GM23338 (cell line): ENCODE measurements around the gene LRFN4. TPM values are rescaled to one million over a fixed set of nuclear protein-coding genes. Genes with fewer than 3 reads are reported as not detected.

Experiments
- ATAC-seq: fragments of 200-7000 bp; cut with Tn5 transposase; 3 replicates; pipeline ENCODE4 v1.9.1; 2020
- DNase-seq: peaks from one replicate; pipeline ENCODE4 v3.0.0-alpha.2; 2015; ENCODE audit warnings: low spot score
- H2AFZ ChIP-seq: fragments of 200-600 bp; sonication (generic); 2 replicates; pipeline ENCODE4 v1.8.0; 2016; ENCODE audit warnings: antibody characterized with exemption, mild to moderate bottlenecking, moderate library complexity
- H3F3A ChIP-seq: fragments of 200-600 bp; sonication (generic); replicated peaks from 2 replicates; pipeline ENCODE4 v1.8.0; 2017; ENCODE audit warnings: antibody characterized with exemption, mixed run types, low read depth
- H3K27ac ChIP-seq: fragments of 200-600 bp; sonication (generic); 2 replicates; pipeline ENCODE4 v1.6.1; 2016; ENCODE audit warnings: low read depth
- H3K27me3 ChIP-seq: fragments of 200-600 bp; sonication (generic); 2 replicates; pipeline ENCODE4 v1.8.0; 2016; ENCODE audit warnings: mild to moderate bottlenecking, mixed run types, moderate library complexity; ENCODE audit not compliant: insufficient read depth
- H3K36me3 ChIP-seq: fragments of 200-600 bp; sonication (generic); 2 replicates; pipeline ENCODE4 v1.8.0; 2016; ENCODE audit warnings: mild to moderate bottlenecking; ENCODE audit not compliant: insufficient read depth
- H3K4me1 ChIP-seq: fragments of 200-600 bp; sonication (generic); 2 replicates; pipeline ENCODE4 v1.8.0; 2016; ENCODE audit warnings: mild to moderate bottlenecking, moderate library complexity; ENCODE audit not compliant: insufficient read depth
- H3K4me2 ChIP-seq: fragments of 200-600 bp; sonication (generic); 2 replicates; pipeline ENCODE4 v1.7.1; 2017; ENCODE audit warnings: mixed run types
- H3K4me3 ChIP-seq: fragments of 200-600 bp; sonication (generic); 2 replicates; pipeline ENCODE4 v1.6.1; 2016; ENCODE audit warnings: mixed run types
- H3K79me2 ChIP-seq: fragments of 200-600 bp; sonication (generic); replicated peaks from 2 replicates; pipeline ENCODE4 v1.8.0; 2017; ENCODE audit warnings: mild to moderate bottlenecking; ENCODE audit not compliant: insufficient read depth
- H3K9me2 ChIP-seq: fragments of 200-600 bp; sonication (generic); 2 replicates; pipeline ENCODE4 v1.8.0; 2017; ENCODE audit not compliant: insufficient read depth
- H4K20me1 ChIP-seq: fragments of 200-600 bp; sonication (generic); replicated peaks from 2 replicates; pipeline ENCODE4 v1.8.0; 2017; ENCODE audit warnings: mild to moderate bottlenecking; ENCODE audit not compliant: insufficient read depth
- H3K27ac Mint-ChIP-seq: 2 replicates; pipeline ENCODE4 v1.8.0; 2020; ENCODE audit warnings: inconsistent platforms, mild to moderate bottlenecking, moderate library complexity, mixed read lengths
- H3K27me3 Mint-ChIP-seq: 3 replicates; pipeline ENCODE4 v1.8.0; 2022; ENCODE audit warnings: low read depth, mild to moderate bottlenecking, moderate library complexity, mixed read lengths, inconsistent platforms; ENCODE audit not compliant: insufficient read depth, poor library complexity
- H3K36me3 Mint-ChIP-seq: 3 replicates; pipeline ENCODE4 v1.8.0; 2021; ENCODE audit warnings: low read depth, mild to moderate bottlenecking, inconsistent platforms, moderate library complexity, mixed read lengths
- H3K4me1 Mint-ChIP-seq: 3 replicates; pipeline ENCODE4 v1.8.0; 2020; ENCODE audit warnings: mild to moderate bottlenecking, inconsistent platforms, mixed read lengths
- H3K4me3 Mint-ChIP-seq: 3 replicates; pipeline ENCODE4 v1.8.0; 2021; ENCODE audit warnings: moderate library complexity, mild to moderate bottlenecking, inconsistent platforms, mixed read lengths
- H3K9me3 Mint-ChIP-seq: 3 replicates; pipeline ENCODE4 v1.8.0; 2020; ENCODE audit warnings: moderate library complexity, mild to moderate bottlenecking, inconsistent platforms, mixed read lengths
- CREB1 ChIP-seq: fragments of 250-450 bp; sonication (Bioruptor Pico); IDR thresholded peaks from 2 replicates; pipeline ENCODE4 v1.5.0; 2020; ENCODE audit warnings: low read depth, mild to moderate bottlenecking, moderate library complexity
- EZH2 ChIP-seq: fragments of 200-600 bp; sonication (generic); IDR thresholded peaks from one replicate; pipeline ENCODE4 v1.8.0; 2017; ENCODE audit warnings: antibody characterized with exemption, mild to moderate bottlenecking, low read depth; ENCODE audit not compliant: unreplicated experiment
- JUNB ChIP-seq: IDR thresholded peaks from one replicate; pipeline ENCODE4 v1.6.1; 2016; ENCODE audit warnings: antibody characterized with exemption; ENCODE audit not compliant: unreplicated experiment
- NANOG ChIP-seq: IDR thresholded peaks from 2 replicates; pipeline ENCODE4 v1.6.1; 2016; ENCODE audit warnings: antibody characterized with exemption, borderline replicate concordance
- POLR2AphosphoS5 ChIP-seq: IDR thresholded peaks from 2 replicates; pipeline ENCODE4 v1.6.1; 2016; ENCODE audit warnings: antibody characterized with exemption, low read depth
- STAT1 ChIP-seq: IDR thresholded peaks from one replicate; pipeline ENCODE4 v1.6.1; 2016; ENCODE audit warnings: antibody characterized with exemption; ENCODE audit not compliant: unreplicated experiment
- ZNF114 ChIP-seq: fragments of 250-450 bp; sonication (Bioruptor Pico); IDR thresholded peaks from 2 replicates; pipeline ENCODE4 v1.5.0; 2020; ENCODE audit warnings: mild to moderate bottlenecking, moderate library complexity
- ZNF331 ChIP-seq: fragments of 250-450 bp; sonication (Bioruptor Pico); IDR thresholded peaks from 2 replicates; pipeline ENCODE4 v1.5.0; 2020; ENCODE audit warnings: low read depth, mild to moderate bottlenecking, moderate library complexity
- polyA plus RNA-seq: library from polyadenylated mRNA; unstranded; fragments of >200 nt; fragmentation: Nextera tagmentation; extraction: Ambion mirVana; gene quantifications from 2 replicates; pipeline ENCODE4 v1.2.1, GENCODE V29; 2016
- total RNA-seq: library from RNA; depleted of rRNA; stranded (reverse); fragments of >200 nt; shearing (Covaris generic); gene quantifications from 2 replicates; pipeline ENCODE4 v1.2.3, GENCODE V29; 2014
- TF ChIP-seq, protein P1 (sequence below), 2 experiments: fragments of 200-600 bp in 1 of 2; sonication (generic) in 1 of 2; conservative IDR thresholded peaks; 2 replicates each; pipeline versions ENCODE4 v1.5.1 to v1.6.1; 2016 to 2017; ENCODE audit warnings: antibody characterized with exemption in 2 of 2, low read depth in 2 of 2, mild to moderate bottlenecking in 2 of 2, moderate library complexity in 1 of 2
- TF ChIP-seq, protein P2 (sequence below): IDR thresholded peaks from 2 replicates; pipeline ENCODE4 v1.6.1; 2016; ENCODE audit warnings: antibody characterized with exemption
- TF ChIP-seq, protein P3 (sequence below): IDR thresholded peaks from one replicate; pipeline ENCODE4 v1.6.1; 2018; ENCODE audit warnings: antibody characterized with exemption; ENCODE audit not compliant: unreplicated experiment

Gene LRFN4
- total and polyA plus RNA-seq, 2 experiments from 2014 or later: 9.8 to 63.5 TPM

DNA sequence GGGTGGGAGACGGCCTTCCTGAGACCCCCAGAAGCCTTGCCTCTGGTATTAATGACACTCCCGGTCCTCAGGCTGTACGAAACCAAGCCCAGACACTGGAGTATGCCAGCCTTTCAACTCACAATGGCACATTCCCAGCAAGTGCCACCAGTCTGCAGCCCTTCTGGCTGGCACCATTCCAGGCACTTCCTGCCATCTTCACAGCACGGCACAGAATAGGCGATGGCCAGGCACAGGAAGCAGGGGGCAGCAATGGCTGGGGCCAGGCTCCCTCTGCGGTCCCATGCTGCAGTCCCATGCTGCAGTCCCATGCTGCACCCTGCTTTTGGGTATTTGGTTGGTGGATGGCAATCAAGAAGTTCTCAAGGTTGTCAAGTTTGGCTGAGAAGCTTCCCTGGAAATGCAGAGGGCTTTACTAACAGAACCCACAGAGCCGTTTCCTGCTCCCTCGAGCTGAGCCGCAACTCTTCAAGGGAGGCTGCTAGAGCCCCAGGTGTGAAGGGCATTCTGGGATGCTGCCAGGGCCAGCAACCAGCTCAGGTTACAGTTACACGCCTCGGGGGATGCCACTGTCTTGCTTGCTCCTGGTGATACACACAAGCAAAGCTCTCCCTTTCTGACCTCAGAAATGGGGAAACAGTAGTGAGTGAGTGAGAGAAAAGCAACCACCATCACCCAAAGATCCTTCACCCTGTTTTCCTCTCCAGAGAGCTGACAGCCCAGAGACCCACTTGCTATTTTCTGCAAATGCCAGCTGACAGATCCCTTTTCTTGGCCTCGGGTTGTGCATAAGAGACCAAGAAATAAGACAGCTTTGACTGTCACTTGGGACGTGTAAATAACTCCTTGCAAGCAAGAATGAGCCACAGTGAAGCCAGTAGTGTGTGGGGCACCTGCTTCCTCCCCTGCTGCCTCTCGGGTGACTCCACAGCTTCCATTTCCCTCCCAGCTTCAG, 23.9 kb downstream of the LRFN4 start:
- Histone ChIP-seq H3K9me2 (no peaks in the 10 kb centered on the region), H3K27ac (no peak overlapping the region), H3K36me3 (no peaks in the 10 kb centered on the region), H3K79me2 (no peaks in the 10 kb centered on the region), H4K20me1 (no peaks in the 10 kb centered on the region), H3K4me2 (peak overlapping the region; percentile 31; the same call in 1 of the 2 replicates), H2AFZ (no peak overlapping the region), H3K27me3 (no peaks in the 10 kb centered on the region), H3K4me3 (no peak overlapping the region), H3K4me1 (peaks cover 10% of the 10 kb centered on the region; the same call in 1 of the 2 replicates), H3F3A (no peaks in the 10 kb centered on the region)
- H3K36me3 Mint-ChIP-seq: no peaks in the 10 kb centered on the region
- no peak overlapping the region for H3K4me3 Mint-ChIP-seq
- peaks cover 7% of the 10 kb centered on the region for H3K27me3 Mint-ChIP-seq
- H3K9me3 Mint-ChIP-seq: no peaks in the 10 kb centered on the region
- DNase-seq (peak; percentile 64), ATAC-seq (peak; percentile 47)
- peaks cover 48% of the 10 kb centered on the region for H3K4me1 Mint-ChIP-seq
- TF ChIP-seq, protein P1, sequence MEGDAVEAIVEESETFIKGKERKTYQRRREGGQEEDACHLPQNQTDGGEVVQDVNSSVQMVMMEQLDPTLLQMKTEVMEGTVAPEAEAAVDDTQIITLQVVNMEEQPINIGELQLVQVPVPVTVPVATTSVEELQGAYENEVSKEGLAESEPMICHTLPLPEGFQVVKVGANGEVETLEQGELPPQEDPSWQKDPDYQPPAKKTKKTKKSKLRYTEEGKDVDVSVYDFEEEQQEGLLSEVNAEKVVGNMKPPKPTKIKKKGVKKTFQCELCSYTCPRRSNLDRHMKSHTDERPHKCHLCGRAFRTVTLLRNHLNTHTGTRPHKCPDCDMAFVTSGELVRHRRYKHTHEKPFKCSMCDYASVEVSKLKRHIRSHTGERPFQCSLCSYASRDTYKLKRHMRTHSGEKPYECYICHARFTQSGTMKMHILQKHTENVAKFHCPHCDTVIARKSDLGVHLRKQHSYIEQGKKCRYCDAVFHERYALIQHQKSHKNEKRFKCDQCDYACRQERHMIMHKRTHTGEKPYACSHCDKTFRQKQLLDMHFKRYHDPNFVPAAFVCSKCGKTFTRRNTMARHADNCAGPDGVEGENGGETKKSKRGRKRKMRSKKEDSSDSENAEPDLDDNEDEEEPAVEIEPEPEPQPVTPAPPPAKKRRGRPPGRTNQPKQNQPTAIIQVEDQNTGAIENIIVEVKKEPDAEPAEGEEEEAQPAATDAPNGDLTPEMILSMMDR (conservative IDR thresholded peaks at IDR 0.05; ENCODE audit: low read depth in 2 of 2): no peak
- no peak for TF ChIP-seq EZH2
- H3K27ac Mint-ChIP-seq: peak overlapping the region; percentile 73; the same call in 1 of the 2 replicates

DNA sequence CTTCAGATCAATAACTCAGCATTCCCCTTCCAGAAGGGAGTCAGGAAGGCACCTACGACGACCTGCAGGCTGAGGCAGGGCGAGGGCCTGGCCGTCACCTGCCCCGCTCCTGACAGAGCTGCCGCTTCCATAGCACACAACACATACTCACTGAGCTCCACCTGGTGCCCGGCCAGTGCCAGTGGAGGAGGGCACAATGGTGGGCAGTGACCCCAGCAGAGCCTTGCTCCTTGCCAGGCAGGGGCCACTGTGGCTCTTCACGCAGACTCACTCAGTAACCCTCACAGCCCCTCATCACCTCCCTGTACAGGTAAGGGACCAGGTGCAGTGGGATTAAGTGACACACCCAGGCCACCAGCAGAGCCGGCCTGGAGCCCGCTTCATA, 24.6 kb downstream of the LRFN4 start:
- H3K27me3 Mint-ChIP-seq: peaks cover 7% of the 10 kb centered on the region
- no peak overlapping the region for H3K4me3 Mint-ChIP-seq
- Histone ChIP-seq H3K36me3 (no peaks in the 10 kb centered on the region), H3K27me3 (no peaks in the 10 kb centered on the region), H3K4me3 (no peak overlapping the region), H3K9me2 (no peaks in the 10 kb centered on the region), H4K20me1 (no peaks in the 10 kb centered on the region), H3K27ac (no peak overlapping the region), H3K79me2 (no peaks in the 10 kb centered on the region), H3F3A (no peaks in the 10 kb centered on the region), H3K4me2 (peak overlapping the region; percentile 31; the same call in 1 of the 2 replicates), H3K4me1 (peaks cover 10% of the 10 kb centered on the region; the same call in 1 of the 2 replicates), H2AFZ (no peak overlapping the region)
- no peak for DNase-seq
- peaks cover 52% of the 10 kb centered on the region for H3K4me1 Mint-ChIP-seq
- no peaks in the 10 kb centered on the region for H3K36me3 Mint-ChIP-seq
- no peaks in the 10 kb centered on the region for H3K9me3 Mint-ChIP-seq
- ATAC-seq: no peak
- H3K27ac Mint-ChIP-seq: peak overlapping the region; percentile 73; the same call in 1 of the 2 replicates
- TF ChIP-seq, protein P1 (conservative IDR thresholded peaks at IDR 0.05; ENCODE audit: low read depth in 2 of 2): no peak; a peak in 1 of 4 replicates
- TF ChIP-seq, protein P2, sequence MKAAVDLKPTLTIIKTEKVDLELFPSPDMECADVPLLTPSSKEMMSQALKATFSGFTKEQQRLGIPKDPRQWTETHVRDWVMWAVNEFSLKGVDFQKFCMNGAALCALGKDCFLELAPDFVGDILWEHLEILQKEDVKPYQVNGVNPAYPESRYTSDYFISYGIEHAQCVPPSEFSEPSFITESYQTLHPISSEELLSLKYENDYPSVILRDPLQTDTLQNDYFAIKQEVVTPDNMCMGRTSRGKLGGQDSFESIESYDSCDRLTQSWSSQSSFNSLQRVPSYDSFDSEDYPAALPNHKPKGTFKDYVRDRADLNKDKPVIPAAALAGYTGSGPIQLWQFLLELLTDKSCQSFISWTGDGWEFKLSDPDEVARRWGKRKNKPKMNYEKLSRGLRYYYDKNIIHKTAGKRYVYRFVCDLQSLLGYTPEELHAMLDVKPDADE: no peak
- TF ChIP-seq STAT1 (no peak), POLR2AphosphoS5 (no peak), ZNF114 (CRISPR knock-in tag) (no peak), JUNB (no peak), CREB1 (CRISPR knock-in tag) (no peak), NANOG (no peak), ZNF331 (no peak), EZH2 (no peak)
- TF ChIP-seq, protein P3, sequence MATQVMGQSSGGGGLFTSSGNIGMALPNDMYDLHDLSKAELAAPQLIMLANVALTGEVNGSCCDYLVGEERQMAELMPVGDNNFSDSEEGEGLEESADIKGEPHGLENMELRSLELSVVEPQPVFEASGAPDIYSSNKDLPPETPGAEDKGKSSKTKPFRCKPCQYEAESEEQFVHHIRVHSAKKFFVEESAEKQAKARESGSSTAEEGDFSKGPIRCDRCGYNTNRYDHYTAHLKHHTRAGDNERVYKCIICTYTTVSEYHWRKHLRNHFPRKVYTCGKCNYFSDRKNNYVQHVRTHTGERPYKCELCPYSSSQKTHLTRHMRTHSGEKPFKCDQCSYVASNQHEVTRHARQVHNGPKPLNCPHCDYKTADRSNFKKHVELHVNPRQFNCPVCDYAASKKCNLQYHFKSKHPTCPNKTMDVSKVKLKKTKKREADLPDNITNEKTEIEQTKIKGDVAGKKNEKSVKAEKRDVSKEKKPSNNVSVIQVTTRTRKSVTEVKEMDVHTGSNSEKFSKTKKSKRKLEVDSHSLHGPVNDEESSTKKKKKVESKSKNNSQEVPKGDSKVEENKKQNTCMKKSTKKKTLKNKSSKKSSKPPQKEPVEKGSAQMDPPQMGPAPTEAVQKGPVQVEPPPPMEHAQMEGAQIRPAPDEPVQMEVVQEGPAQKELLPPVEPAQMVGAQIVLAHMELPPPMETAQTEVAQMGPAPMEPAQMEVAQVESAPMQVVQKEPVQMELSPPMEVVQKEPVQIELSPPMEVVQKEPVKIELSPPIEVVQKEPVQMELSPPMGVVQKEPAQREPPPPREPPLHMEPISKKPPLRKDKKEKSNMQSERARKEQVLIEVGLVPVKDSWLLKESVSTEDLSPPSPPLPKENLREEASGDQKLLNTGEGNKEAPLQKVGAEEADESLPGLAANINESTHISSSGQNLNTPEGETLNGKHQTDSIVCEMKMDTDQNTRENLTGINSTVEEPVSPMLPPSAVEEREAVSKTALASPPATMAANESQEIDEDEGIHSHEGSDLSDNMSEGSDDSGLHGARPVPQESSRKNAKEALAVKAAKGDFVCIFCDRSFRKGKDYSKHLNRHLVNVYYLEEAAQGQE: no peak
